WI38 (cell line): Measurements from ENCODE around the gene KNDC1.

Experiments used
- H3K4me3 ChIP-seq: 2 replicates; pipeline ENCODE4 v1.5.1; 2011; ENCODE audit warnings: low read depth, mild to moderate bottlenecking, control low read depth, low read length
- CTCF ChIP-seq: IDR thresholded peaks from 2 replicates; pipeline ENCODE4 v1.5.1; 2012; ENCODE audit warnings: low read depth, mild to moderate bottlenecking, control low read depth, low read length

KNDC1 gene

GRCh38 chr10:133189726-133190125 is 29.7 kb downstream of the KNDC1 start:
- TF ChIP-seq CTCF = no peak
- H3K4me3 ChIP-seq = no peak overlapping the region

- no peak overlapping the region for H3K4me3 ChIP-seq
- TF ChIP-seq CTCF = no peak
These were observed 30.2 kb downstream of the KNDC1 start for GRCh38 chr10:133190225-133190624.

GRCh38 chr10:133191651-133192050 is 31.6 kb downstream of the KNDC1 start:
- no peak for TF ChIP-seq CTCF
- no peak overlapping the region for H3K4me3 ChIP-seq

- no peak for TF ChIP-seq CTCF
- no peak overlapping the region for H3K4me3 ChIP-seq
These were observed 34.1 kb downstream of the KNDC1 start for GRCh38 chr10:133194151-133194550.

GRCh38 chr10:133195096-133195495 is 35.1 kb downstream of the KNDC1 start:
- no peak overlapping the region for H3K4me3 ChIP-seq
- no peak for TF ChIP-seq CTCF

GRCh38 chr10:133195611-133196010 is 35.6 kb downstream of the KNDC1 start:
- H3K4me3 ChIP-seq = no peak overlapping the region
- no peak for TF ChIP-seq CTCF

- TF ChIP-seq CTCF = no peak
- H3K4me3 ChIP-seq = no peak overlapping the region
These were observed 36.3 kb downstream of the KNDC1 start for GRCh38 chr10:133196221-133196915.
